Choroid plexus epithelial cell (primary cell): ENCODE results near the gene AP2A2.
A peak's percentile ranks its signal among the peaks of the same experiment; 100 is the strongest.

Experiments
- DNase-seq: peaks from one replicate; pipeline ENCODE4 v3.0.0-alpha.2; 2010; ENCODE audit warnings: low read depth
- H3K4me3 ChIP-seq: 2 replicates; pipeline ENCODE4 v1.5.1; 2011; ENCODE audit warnings: low read depth, mild to moderate bottlenecking, control low read depth, low read length, moderate library complexity
- TF ChIP-seq, protein P1 (sequence below): conservative IDR thresholded peaks from 2 replicates; pipeline ENCODE4 v1.5.1; 2011; ENCODE audit warnings: low read depth, mild to moderate bottlenecking, control low read depth, inconsistent platforms, low read length, moderate library complexity

The AP2A2 gene

DNA sequence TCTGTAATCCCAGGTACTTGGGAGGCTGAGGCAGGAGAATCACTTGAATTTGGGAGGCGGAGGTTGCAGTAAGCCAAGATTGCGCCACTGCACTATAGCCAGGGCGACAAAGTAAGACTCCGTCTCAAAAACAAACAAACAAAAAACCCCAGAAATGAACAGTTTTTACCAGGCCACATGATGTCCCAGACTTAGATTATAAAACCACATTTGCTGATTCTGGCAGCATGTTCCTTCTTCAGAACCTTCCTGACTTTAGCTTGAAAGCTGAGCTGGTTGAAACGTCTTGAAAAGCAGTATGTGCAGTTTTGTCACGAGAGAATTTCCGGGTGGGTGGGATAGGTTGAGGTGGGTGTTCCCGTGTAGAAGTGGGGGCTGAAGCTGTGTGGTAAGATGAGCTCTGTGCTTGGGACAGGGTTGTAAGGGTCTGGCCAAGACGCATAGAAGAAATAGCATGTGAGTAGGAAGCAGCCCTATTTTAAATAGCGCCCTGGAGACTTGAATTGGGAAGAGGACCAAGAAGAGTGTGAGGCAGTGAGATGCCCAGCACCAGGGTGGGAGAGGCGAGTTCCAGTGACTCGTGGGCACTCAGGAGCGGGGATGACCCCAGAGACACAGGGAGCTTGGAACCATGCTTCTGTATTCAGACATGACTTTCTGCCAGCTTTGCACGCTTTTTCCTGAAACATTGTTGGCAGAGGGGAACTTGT, 7.6 kb downstream of the AP2A2 start:
- no peak overlapping the region for H3K4me3 ChIP-seq
- peak; percentile 75 for DNase-seq
- TF ChIP-seq, protein P1, sequence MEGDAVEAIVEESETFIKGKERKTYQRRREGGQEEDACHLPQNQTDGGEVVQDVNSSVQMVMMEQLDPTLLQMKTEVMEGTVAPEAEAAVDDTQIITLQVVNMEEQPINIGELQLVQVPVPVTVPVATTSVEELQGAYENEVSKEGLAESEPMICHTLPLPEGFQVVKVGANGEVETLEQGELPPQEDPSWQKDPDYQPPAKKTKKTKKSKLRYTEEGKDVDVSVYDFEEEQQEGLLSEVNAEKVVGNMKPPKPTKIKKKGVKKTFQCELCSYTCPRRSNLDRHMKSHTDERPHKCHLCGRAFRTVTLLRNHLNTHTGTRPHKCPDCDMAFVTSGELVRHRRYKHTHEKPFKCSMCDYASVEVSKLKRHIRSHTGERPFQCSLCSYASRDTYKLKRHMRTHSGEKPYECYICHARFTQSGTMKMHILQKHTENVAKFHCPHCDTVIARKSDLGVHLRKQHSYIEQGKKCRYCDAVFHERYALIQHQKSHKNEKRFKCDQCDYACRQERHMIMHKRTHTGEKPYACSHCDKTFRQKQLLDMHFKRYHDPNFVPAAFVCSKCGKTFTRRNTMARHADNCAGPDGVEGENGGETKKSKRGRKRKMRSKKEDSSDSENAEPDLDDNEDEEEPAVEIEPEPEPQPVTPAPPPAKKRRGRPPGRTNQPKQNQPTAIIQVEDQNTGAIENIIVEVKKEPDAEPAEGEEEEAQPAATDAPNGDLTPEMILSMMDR: no peak

DNA sequence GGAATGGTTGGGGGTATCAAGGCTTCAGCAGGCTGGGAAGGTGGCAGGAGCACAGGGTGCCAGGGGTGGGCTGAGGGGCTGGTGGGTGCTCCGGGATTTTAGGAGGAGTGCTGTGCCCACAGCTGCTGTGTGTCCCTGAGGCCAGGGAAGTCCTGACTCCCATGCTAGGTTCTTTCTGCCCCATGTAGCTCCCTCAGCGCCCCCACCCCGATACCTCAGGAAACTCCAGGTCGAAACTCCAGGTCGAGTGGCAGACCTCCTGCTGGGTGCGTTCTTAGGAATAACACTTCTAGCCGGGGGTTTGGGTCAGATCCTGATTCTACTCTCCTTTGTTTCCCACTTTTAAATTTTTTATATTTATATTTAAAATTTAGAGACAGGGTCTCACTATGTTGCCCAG, 8.3 kb downstream of the AP2A2 start:
- TF ChIP-seq, protein P1: no peak
- no peak for DNase-seq

DNA sequence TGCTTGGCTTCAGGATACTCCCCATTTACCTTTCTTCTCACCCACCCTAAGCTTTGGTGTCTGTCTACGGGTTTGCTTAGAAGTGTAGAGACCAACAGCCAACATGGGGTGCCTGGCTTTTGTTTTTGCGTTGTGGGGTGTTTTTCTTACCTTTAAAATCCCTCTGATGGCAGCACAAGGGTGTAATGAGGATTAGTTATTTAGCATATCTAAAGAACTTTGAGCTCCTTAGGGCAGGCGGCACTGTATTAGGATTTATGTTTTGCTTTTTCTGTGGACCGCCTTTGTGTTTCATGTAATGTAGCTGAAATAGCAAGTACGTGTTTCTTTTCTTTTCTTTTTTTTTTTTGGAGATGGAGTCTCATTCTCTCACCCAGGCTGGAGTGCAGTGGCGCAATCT, 8.9 kb downstream of the AP2A2 start:
- H3K4me3 ChIP-seq: no peak overlapping the region
- TF ChIP-seq, protein P1: no peak
- DNase-seq: no peak

More for the DNA sequence above, 8.3 kb downstream of the AP2A2 start:
- H3K4me3 ChIP-seq: no peak overlapping the region

DNA sequence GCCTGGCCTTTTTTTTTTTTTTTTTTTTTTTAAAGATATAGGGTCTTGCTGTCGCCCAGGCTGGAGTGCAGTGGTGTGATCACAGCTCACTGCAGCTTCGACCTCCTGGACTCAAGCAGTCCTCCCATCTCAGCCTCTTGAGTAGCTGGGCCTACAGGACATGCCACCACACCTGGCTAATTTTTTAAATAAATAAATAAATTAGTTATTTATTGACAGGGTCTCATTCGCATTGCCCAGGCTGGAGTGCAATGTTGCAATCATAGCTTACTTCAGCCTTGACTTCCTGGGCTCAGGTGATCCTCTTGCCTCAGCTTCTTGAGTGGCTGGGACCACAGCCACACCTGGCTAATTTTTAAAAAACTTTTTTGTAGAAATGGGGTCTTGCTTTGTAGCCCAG, 10.5 kb downstream of the AP2A2 start:
- no peak for DNase-seq
- no peak overlapping the region for H3K4me3 ChIP-seq
- TF ChIP-seq, protein P1: no peak

DNA sequence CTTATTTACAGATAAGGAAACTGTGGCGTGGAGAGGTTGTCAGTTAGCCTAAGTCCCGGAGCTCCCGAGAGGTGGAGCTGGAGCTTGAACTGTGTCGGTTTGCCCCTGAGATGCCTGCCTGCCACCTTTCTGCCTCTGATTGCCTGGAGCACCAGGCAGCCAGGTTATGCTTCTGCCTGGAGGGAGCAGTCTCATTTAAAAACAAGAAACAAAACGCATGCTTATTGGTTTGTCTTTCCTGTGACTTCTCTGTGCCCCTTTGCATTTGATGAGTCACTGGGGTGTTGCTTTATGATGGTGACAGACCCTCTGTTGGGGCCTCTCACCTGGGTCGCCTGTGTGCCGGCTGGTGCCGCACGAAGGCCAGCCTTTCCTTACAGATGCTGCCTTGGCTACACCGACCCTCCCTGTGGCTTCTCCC, 12.2 kb downstream of the AP2A2 start:
- TF ChIP-seq, protein P1: no peak
- no peak overlapping the region for H3K4me3 ChIP-seq
- DNase-seq: no peak

DNA sequence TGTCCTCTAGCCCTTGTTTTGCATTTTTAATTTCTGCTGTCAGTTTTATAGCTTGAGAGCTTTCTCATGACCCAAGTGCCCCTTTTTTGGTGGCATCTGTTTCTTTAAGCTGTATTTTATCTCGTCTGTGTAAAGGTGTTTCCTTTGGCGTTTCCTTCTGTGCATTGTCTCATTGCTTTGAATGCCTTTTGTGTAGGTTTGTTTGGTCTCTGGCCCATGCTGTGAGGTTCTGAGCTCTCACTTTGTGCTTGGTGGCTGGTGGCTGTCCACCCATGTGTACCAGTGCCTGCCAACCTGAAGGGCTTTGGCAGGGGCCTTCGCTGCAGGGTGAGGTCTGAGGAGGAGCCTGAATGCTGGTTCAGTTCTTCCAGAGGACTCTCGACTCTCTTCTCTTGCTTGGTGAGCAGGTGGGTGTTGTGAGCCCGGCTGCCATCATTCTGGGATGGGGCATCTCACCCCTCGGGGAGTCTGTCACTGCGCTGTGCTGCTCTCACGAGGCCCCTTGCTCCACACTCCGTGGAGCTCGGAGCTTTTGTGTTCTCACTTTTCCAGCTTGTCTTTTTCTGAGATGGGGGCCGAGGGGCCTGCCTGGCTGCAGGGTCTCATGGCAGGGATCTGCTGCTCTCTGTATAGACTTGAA, 14.9 kb downstream of the AP2A2 start:
- H3K4me3 ChIP-seq: no peak overlapping the region
- TF ChIP-seq, protein P1: no peak
- DNase-seq: no peak

DNA sequence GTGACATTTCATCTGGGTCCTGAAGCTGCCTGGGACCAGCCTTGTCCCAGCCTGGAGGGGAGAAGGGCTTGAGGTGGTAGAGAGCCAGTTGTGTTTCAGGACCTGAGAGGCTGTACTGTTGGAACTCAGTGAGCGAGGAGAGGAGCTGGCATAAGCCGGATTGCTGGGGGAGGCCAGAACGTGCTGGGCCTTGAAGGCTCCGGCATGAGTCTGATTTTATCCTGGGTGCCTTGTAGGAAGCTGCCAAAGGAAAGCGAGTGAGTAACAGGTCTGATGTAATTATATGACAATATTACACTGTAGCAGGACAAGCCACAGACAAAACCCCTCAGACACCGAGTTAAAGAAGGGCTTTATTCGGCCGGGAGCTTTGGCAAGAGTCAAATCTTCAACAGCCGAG, 17.2 kb downstream of the AP2A2 start:
- H3K4me3 ChIP-seq: no peak overlapping the region
- TF ChIP-seq, protein P1: no peak
- DNase-seq: peak; percentile 52
